CD4-positive, alpha-beta memory T cell (primary cell): ENCODE results near the gene SPTBN5. TPM values are rescaled to one million over a fixed set of nuclear protein-coding genes. Genes with fewer than 3 reads are reported as not detected.

Source experiments
- CTCF ChIA-PET: fragments of 350-600 bp; sonication (Branson Sonifier 250); formaldehyde crosslinking; loops from one replicate; lab custom pipeline; 2021; ENCODE audit warnings: inconsistent platforms; ENCODE audit not compliant: partially characterized antibody; lab: Charles Lee
- POLR2A ChIA-PET: fragments of 350-600 bp; sonication (Branson Sonifier 250); formaldehyde crosslinking; loops from one replicate; lab custom pipeline; 2021; ENCODE audit not compliant: partially characterized antibody; lab: Charles Lee
- DNase-seq, 5 donors: peaks; one replicate each; pipeline versions ENCODE4 v3.0.0 to v3.0.0-alpha.2; 2020 to 2022; ENCODE audit warnings: mixed read lengths in 1 of 5
- H3K27ac ChIP-seq: one replicate; pipeline ENCODE4 v1.7.0; 2013; ENCODE audit warnings: low read depth, low read length
- H3K27me3 ChIP-seq: 2 replicates; pipeline ENCODE4 v1.7.0; 2013; ENCODE audit warnings: mild to moderate bottlenecking, low read length, moderate library complexity; ENCODE audit not compliant: insufficient read depth
- H3K36me3 ChIP-seq: 2 replicates; pipeline ENCODE4 v1.7.0; 2013; ENCODE audit warnings: mild to moderate bottlenecking, low read length, moderate library complexity; ENCODE audit not compliant: insufficient read depth
- H3K4me1 ChIP-seq: 2 replicates; pipeline ENCODE4 v1.7.0; 2013; ENCODE audit warnings: mild to moderate bottlenecking, low read length, moderate library complexity; ENCODE audit not compliant: insufficient read depth
- H3K4me3 ChIP-seq, 2 donors: one replicate each; pipeline ENCODE4 v1.7.0; 2013; ENCODE audit warnings: low read length in 2 of 2, mild to moderate bottlenecking in 1 of 2
- H3K9me3 ChIP-seq, 2 donors: one replicate each; pipeline ENCODE4 v1.7.0; 2013; ENCODE audit warnings: low read length in 2 of 2, control low read depth in 1 of 2; ENCODE audit not compliant: control insufficient read depth in 1 of 2
- H3K27ac Mint-ChIP-seq, 7 donors: one replicate each; pipeline ENCODE4 v1.8.0; 2020 to 2021; ENCODE audit warnings: mixed read lengths in 7 of 7, mild to moderate bottlenecking in 6 of 7, inconsistent platforms in 3 of 7, moderate library complexity in 3 of 7
- H3K27me3 Mint-ChIP-seq, 2 donors: one replicate each; pipeline ENCODE4 v1.8.0; 2020 to 2021; ENCODE audit warnings: mixed read lengths in 2 of 2
- H3K36me3 Mint-ChIP-seq, 2 donors: one replicate each; pipeline ENCODE4 v1.8.0; 2020 to 2021; ENCODE audit warnings: mixed read lengths in 2 of 2, inconsistent platforms in 1 of 2, mild to moderate bottlenecking in 1 of 2
- H3K4me1 Mint-ChIP-seq, 4 donors: one replicate each; pipeline ENCODE4 v1.8.0; 2020 to 2021; ENCODE audit warnings: mixed read lengths in 4 of 4, mild to moderate bottlenecking in 1 of 4
- H3K4me3 Mint-ChIP-seq, 8 donors: one replicate each; pipeline ENCODE4 v1.8.0; 2020 to 2021; ENCODE audit warnings: mixed read lengths in 8 of 8, mild to moderate bottlenecking in 7 of 8, moderate library complexity in 6 of 8, inconsistent platforms in 3 of 8
- H3K9me3 Mint-ChIP-seq, 8 donors: one replicate each; pipeline ENCODE4 v1.8.0; 2020 to 2021; ENCODE audit warnings: mixed read lengths in 8 of 8, mild to moderate bottlenecking in 5 of 8, inconsistent platforms in 3 of 8, moderate library complexity in 1 of 8
- intact Hi-C: fragments of 100-400 bp; cut with micrococcal nuclease; formaldehyde crosslinking; loops from one replicate; pipeline ENCODE4 v1.15.1; 2023
- polyA plus RNA-seq, 2 donors: library from polyadenylated mRNA; unstranded; fragments of 300-500 nt; fragmentation: Illumina TruSeq; gene quantifications; one replicate each; pipeline ENCODE4 v1.2.3, GENCODE V29; 2021
- total RNA-seq, 2 experiments: library from RNA; stranded (reverse); gene quantifications; one replicate each; pipeline ENCODE4 v1.2.3, GENCODE V29; 2021

The SPTBN5 gene
- total and polyA plus RNA-seq, 4 experiments from 2014 or later: 0.03 to 2.7 (median 2.4) TPM; not detected in 1

DNA sequence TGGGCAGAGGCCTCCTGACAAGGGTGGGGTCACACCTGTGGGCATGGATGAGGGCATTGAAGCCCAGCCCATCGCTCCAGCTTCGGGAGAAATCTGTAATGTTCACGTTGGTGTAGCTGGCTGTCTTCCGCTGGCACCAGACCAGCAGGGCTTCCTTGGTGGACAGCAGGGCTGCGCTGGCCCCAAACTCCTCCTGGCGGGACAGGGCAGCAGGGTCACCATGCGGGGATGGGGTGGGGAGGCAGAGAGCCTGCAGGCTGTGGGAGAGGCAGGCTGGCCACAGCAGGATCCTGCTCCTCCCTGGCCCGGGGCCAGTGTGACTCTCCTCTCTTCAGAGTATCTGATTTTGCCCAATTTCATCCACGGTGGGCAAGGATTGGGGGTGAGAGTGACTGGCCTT lies 6.0 kb downstream of the SPTBN5 start:
- Mint-ChIP-seq H3K27ac (peak overlapping the region in 1 of 7 donors; percentile 55), H3K4me3 (no peak overlapping the region), H3K4me1 (peaks cover 13 to 45% (median 28%) of the 10 kb centered on the region in 4 donors), H3K27me3 (no peaks in the 10 kb centered on the region), H3K9me3 (peaks cover 0 to 1% (median 0%) of the 10 kb centered on the region in 8 donors), H3K36me3 (no peaks in the 10 kb centered on the region)
- no peak for DNase-seq
- H3K4me3 ChIP-seq: no peak overlapping the region
- H3K9me3 ChIP-seq: no peaks in the 10 kb centered on the region
- ChIA-PET CTCF (interaction anchor here (2.0 kb wide), 1 partner anchor 17 kb away, joined by 6 read pairs; no protein-coding TSS in a partner anchor), POLR2A (interaction anchor here (0.8 kb wide), 1 partner anchor 36 kb away, joined by 3 read pairs; no protein-coding TSS in a partner anchor)
- peaks cover 26% of the 10 kb centered on the region for H3K4me1 ChIP-seq
- H3K27ac ChIP-seq: no peak overlapping the region
- no peaks in the 10 kb centered on the region for H3K27me3 ChIP-seq
- intact Hi-C loops: no loop called here
- H3K36me3 ChIP-seq: no peaks in the 10 kb centered on the region

DNA sequence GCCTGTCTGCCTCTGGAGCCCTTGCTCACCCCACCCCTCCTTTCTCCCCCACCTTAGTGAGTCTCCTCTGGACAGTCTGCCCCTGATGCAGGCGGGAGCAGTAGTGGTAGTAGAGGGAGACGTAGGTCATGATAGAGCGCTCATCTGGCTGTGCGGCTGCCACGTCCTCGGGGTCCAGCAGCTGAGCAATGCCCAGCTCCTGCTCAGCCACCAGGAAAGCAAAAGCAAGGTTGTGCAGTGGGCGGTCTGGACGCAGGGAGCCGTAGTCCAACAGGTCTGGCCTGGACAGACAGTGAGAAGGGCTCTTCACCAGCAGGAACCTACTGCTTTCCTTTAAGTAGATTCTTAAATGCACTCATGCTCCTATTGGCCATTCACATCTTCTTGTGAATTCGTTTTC lies 6.7 kb downstream of the SPTBN5 start:
- Histone ChIP-seq H3K4me1 (peaks cover 19% of the 10 kb centered on the region), H3K4me3 (no peak overlapping the region), H3K27me3 (no peaks in the 10 kb centered on the region), H3K27ac (no peak overlapping the region), H3K9me3 (no peaks in the 10 kb centered on the region), H3K36me3 (no peaks in the 10 kb centered on the region)
- Mint-ChIP-seq H3K4me3 (peak overlapping the region in 1 of 8 donors; percentile 54), H3K4me1 (peaks cover 10 to 38% (median 25%) of the 10 kb centered on the region in 4 donors), H3K36me3 (no peaks in the 10 kb centered on the region), H3K9me3 (no peaks in the 10 kb centered on the region), H3K27ac (peak overlapping the region in 3 of 7 donors; percentile 35 to 68 (median 57)), H3K27me3 (no peaks in the 10 kb centered on the region)
- intact Hi-C loops: no loop called here
- POLR2A ChIA-PET: interaction anchor here (0.8 to 2.2 kb wide), 2 partner anchors 8 to 35 kb away, joined by 3 to 10 read pairs; no protein-coding TSS in a partner anchor
- CTCF ChIA-PET: interaction anchor here (2.0 kb wide), 1 partner anchor 18 kb away, joined by 6 read pairs; no protein-coding TSS in a partner anchor
- no peak for DNase-seq

DNA sequence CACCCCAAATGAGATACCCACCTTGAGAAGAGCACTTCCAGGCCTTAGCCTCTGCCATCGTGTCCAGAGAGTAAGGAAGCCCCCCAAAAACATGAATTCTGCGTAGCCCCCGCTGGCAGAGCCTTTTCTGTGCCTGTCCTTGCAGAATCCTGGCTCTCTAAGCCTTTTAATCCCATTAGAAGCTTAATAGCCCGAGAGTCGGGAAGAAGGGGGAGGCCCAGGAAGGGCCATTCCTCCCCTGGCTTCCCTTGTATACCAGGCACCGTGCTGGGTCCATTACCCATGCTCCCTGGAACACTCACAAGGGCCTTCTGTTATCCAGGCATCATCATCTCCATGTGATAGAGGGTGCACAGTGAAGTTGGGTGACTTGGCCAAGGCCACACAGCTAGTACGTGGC lies 7.1 kb downstream of the SPTBN5 start:
- H3K4me1 Mint-ChIP-seq: peaks cover 10 to 34% (median 25%) of the 10 kb centered on the region in 4 donors
- POLR2A ChIA-PET: interaction anchor here (0.6 to 2.2 kb wide), 3 partner anchors 9 to 112 kb away, joined by 3 to 10 read pairs (median 4); partner anchors contain the start of gene MAPKBP1

DNA sequence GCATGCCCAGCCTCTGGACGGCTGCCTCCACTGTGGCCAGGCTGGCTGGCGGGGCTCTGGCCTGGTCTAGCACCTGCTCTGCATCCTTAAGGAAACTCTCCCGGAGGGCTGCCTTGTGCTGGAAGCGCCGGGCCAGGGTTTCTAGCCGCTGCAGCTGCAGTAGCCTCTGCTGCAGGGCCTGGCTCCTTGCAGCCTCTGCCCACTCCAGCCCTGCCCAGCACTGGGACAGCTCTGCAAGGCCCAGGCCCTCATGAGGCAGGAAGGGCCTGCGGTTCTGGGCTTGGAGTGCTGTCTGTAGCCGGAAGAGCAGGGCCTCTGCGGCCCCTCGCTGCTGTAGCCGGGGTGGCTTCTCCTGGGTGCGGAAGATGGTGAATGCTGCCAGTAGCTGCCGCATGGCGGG lies 8.0 kb downstream of the SPTBN5 start:
- H3K4me1 Mint-ChIP-seq: peaks cover 10 to 41% (median 26%) of the 10 kb centered on the region in 4 donors
- no peaks in the 10 kb centered on the region for H3K27me3 ChIP-seq
- peaks cover 18% of the 10 kb centered on the region for H3K4me1 ChIP-seq
- no peak overlapping the region for H3K4me3 Mint-ChIP-seq
- H3K4me3 ChIP-seq: no peak overlapping the region
- ChIA-PET CTCF (interaction anchor here (0.9 to 1.1 kb wide), 3 partner anchors 9 to 113 kb away, joined by 3 read pairs; no protein-coding TSS in a partner anchor), POLR2A (interaction anchor here (0.6 to 2.2 kb wide), 3 partner anchors 10 to 111 kb away, joined by 3 to 10 read pairs (median 4); partner anchors contain the start of gene MAPKBP1)
- H3K36me3 Mint-ChIP-seq: no peaks in the 10 kb centered on the region
- H3K27ac ChIP-seq: no peak overlapping the region
- peaks cover 0 to 5% of the 10 kb centered on the region in 2 donors for H3K27me3 Mint-ChIP-seq
- intact Hi-C loops: no loop called here
- no peaks in the 10 kb centered on the region for H3K9me3 Mint-ChIP-seq
- no peaks in the 10 kb centered on the region for H3K36me3 ChIP-seq
- H3K9me3 ChIP-seq: no peaks in the 10 kb centered on the region
- DNase-seq: no peak
- no peak overlapping the region for H3K27ac Mint-ChIP-seq

More for the DNA sequence above, 7.1 kb downstream of the SPTBN5 start:
- Histone ChIP-seq H3K4me3 (no peak overlapping the region), H3K27me3 (no peaks in the 10 kb centered on the region), H3K9me3 (no peaks in the 10 kb centered on the region), H3K4me1 (peaks cover 14% of the 10 kb centered on the region), H3K27ac (no peak overlapping the region), H3K36me3 (no peaks in the 10 kb centered on the region)
- Mint-ChIP-seq H3K36me3 (no peaks in the 10 kb centered on the region), H3K27me3 (no peaks in the 10 kb centered on the region), H3K27ac (no peak overlapping the region), H3K4me3 (no peak overlapping the region), H3K9me3 (no peaks in the 10 kb centered on the region)
- intact Hi-C loops: no loop called here
- CTCF ChIA-PET: interaction anchor here (0.9 to 2.0 kb wide), 3 partner anchors 8 to 114 kb away, joined by 3 to 6 read pairs (median 3); no protein-coding TSS in a partner anchor
- DNase-seq: no peak

GRCh38 chr15:41885321-41885720 lies 8.5 kb downstream of the SPTBN5 start:
- no peak for DNase-seq
- H3K4me1 Mint-ChIP-seq: peaks cover 10 to 41% (median 24%) of the 10 kb centered on the region in 4 donors
- H3K4me3 ChIP-seq: no peak overlapping the region
- H3K27ac ChIP-seq: no peak overlapping the region
- H3K9me3 ChIP-seq: no peaks in the 10 kb centered on the region
- H3K27me3 Mint-ChIP-seq: peaks cover 0 to 9% of the 10 kb centered on the region in 2 donors
- ChIA-PET POLR2A (interaction anchor here (2.2 kb wide), 1 partner anchor 10 kb away, joined by 10 read pairs; no protein-coding TSS in a partner anchor), CTCF (interaction anchor here (1.1 kb wide), 1 partner anchor 19 kb away, joined by 3 read pairs; no protein-coding TSS in a partner anchor)
- H3K4me3 Mint-ChIP-seq: no peak overlapping the region
- no peaks in the 10 kb centered on the region for H3K9me3 Mint-ChIP-seq
- peak overlapping the region in 1 of 7 donors; percentile 36 for H3K27ac Mint-ChIP-seq
- H3K4me1 ChIP-seq: peaks cover 18% of the 10 kb centered on the region
- no peaks in the 10 kb centered on the region for H3K36me3 Mint-ChIP-seq
- H3K36me3 ChIP-seq: no peaks in the 10 kb centered on the region
- no peaks in the 10 kb centered on the region for H3K27me3 ChIP-seq
- intact Hi-C loops: no loop called here

DNA sequence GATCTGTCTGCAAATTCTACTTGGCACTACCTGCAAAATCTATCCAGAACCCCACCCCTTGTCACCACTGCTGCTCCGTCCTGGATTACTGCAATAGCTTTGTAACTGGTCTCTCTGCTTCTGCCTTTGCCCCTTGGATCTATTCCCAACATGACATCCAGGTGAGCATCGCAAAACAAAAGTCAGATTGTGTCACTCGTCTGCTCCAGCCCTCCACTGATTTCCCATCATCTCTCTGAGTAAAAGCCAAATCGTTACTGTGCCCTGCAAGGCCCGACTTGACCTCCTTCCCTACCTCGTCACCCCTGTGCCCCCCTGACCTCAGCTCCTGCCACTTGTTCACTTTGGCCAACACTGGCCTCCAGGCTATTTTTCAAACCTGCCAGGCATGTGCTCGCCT lies 9.4 kb downstream of the SPTBN5 start:
- Mint-ChIP-seq H3K9me3 (no peaks in the 10 kb centered on the region), H3K4me1 (peaks cover 10 to 34% (median 22%) of the 10 kb centered on the region in 4 donors), H3K27ac (peak overlapping the region in 2 of 7 donors; percentile 58 to 59), H3K27me3 (peaks cover 0 to 10% of the 10 kb centered on the region in 2 donors), H3K36me3 (no peaks in the 10 kb centered on the region), H3K4me3 (peak overlapping the region in 1 of 8 donors; percentile 48)
- H3K4me3 ChIP-seq: no peak overlapping the region
- H3K27me3 ChIP-seq: no peaks in the 10 kb centered on the region
- ChIA-PET CTCF (interaction anchor here (1.1 kb wide), 1 partner anchor 20 kb away, joined by 3 read pairs; no protein-coding TSS in a partner anchor), POLR2A (no interaction called here)
- intact Hi-C loops: no loop called here
- no peaks in the 10 kb centered on the region for H3K9me3 ChIP-seq
- H3K36me3 ChIP-seq: no peaks in the 10 kb centered on the region
- peaks cover 18% of the 10 kb centered on the region for H3K4me1 ChIP-seq
- H3K27ac ChIP-seq: no peak overlapping the region
- DNase-seq: no peak

DNA sequence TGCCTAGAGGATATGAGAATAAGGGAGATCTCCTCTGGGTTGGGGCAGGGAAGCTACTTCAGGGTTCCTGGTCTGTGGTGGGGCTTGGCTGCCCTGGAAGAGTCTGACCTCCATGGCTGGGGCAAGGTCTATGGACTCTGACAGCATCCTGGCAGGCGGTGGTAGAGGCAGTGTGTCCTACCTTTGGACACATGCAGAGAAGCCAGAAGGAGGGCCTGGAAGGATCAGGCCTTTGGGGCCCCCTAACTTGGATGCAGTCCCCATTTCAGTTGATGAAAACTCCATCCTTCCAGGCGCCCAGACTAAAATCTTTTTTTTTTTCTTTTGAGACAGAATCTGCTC lies 10.4 kb downstream of the SPTBN5 start:
- Mint-ChIP-seq H3K9me3 (no peaks in the 10 kb centered on the region), H3K36me3 (no peaks in the 10 kb centered on the region), H3K4me1 (peaks cover 4 to 24% (median 15%) of the 10 kb centered on the region in 4 donors), H3K27ac (peak overlapping the region in 1 of 7 donors; percentile 78), H3K27me3 (peaks cover 0 to 10% of the 10 kb centered on the region in 2 donors), H3K4me3 (peak overlapping the region in 2 of 8 donors; percentile 13 to 36)
- intact Hi-C loops: no loop called here
- ChIA-PET POLR2A (interaction anchor here (1.2 kb wide), 1 partner anchor 12 kb away, joined by 3 read pairs; no protein-coding TSS in a partner anchor), CTCF (no interaction called here)
- Histone ChIP-seq H3K9me3 (no peaks in the 10 kb centered on the region), H3K36me3 (no peaks in the 10 kb centered on the region), H3K27me3 (no peaks in the 10 kb centered on the region), H3K27ac (no peak overlapping the region), H3K4me1 (peaks cover 11% of the 10 kb centered on the region), H3K4me3 (no peak overlapping the region)
- no peak for DNase-seq
